NCI-H2196 treated with DMSO at 0.1 percent for 48 hours (cell line): Measurements from ENCODE around the gene ENTR1.
"Not testable (repeated sequence)": the region's sequence is repeated elsewhere in the genome, so short reads cannot be mapped to it uniquely, and the experiment has no call there.

Source experiments
- DNase-seq: peaks from one replicate; lab custom pipeline; 2025; ENCODE audit not compliant: unreplicated experiment; lab: John Stamatoyannopoulos, UW

ENTR1 gene

DNA sequence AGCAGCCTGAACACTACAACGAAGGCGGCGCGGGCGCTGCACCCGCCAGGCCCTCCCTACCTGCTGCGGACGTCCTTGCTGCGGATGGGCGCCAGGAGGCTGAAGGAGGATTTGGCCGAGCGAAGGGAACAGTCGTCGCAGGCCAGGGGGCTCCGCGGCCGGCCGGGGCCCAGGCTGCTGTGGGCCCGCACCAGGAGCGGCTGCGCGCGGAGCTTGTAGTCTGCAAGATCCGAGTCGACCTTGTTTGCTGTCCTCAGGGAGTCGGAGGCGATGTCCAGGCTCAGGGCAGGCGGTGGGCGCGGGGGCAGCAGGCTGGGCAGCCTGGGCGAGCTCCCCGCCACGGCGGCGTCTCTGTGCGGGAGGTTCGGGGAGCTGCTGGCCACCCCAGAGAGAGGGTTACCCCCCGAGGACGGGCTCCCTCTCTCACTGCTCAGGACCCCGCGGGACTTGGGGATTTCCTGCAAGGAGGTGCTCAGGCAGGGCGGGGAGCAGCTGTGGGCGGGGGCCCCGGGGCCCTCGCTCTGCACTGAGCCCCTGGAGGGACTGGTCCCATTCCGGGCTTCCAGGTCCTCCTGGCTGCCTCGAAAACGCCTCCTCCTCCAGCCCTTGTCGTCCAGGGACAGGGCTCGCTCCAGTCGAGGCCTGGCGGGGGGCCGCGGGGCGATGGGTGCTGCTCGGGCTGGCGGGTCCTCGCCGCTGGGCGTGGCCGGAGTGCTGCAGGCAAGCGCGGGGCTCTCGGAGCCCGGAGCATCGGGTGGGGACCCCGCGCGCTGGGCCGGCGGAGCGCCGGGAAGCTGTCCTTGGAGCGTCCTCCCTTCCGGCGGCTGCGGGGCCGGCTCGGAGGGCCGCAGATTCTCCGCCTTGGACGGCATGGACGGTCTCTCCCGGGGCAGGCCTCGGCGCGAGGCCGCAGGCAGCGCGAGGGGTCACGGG is 28.4 kb upstream of the ENTR1 start:
- DNase-seq, result no peak

DNA sequence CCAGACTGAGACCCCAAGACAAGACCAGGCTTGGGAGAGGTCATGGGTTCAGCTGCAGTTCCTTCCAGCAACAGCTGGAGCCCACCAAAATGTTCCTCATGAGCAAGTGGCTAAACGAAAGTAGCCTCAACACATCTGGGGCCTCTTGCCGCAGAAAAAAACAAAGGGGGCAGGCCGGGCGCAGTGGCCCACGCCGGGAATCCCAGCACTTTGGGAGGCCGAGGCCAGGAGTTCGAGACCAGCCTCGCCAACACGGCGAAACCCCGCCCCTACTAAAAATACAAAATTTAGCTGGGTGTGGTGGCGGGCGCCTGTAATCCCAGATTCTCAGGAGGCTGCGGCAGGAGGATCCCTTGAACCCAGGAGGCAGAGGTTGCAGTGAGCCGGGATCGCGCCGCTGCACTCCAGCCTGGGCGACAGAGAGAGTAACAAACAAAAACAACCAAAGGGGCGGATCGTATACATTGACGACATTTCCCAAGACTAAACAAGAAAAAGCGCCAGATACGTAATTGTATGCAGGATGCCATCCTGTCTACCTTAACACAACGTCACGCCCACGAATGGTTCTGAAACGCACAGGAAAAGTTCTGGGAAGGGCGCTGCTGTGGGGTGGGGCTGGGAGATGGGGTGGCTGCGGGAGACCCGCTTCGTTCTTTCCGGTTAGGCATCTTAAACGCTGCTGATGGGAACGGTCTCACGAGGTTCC is 27.6 kb upstream of the ENTR1 start:
- DNase-seq, result no peak

DNA sequence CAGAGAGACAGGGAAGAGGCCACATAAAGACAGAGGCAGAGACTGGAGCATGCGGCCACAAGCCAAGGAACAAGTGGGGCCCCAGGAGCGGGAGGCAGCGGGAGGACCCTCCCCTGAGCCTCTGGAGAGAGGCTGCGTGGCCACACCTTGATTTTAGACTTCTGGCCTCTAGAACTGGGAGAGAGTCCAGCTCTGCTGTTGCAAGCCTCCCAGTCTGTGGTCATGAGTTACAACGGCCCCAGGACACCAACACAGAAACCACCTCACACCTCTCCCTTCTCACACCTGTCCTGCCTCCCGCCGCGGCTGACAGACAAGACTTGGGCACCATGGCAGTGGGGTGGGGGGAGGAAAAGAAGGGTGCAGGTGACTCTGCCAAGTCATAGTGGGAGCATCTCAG is 27.0 kb upstream of the ENTR1 start:
- DNase-seq, result no peak

DNA sequence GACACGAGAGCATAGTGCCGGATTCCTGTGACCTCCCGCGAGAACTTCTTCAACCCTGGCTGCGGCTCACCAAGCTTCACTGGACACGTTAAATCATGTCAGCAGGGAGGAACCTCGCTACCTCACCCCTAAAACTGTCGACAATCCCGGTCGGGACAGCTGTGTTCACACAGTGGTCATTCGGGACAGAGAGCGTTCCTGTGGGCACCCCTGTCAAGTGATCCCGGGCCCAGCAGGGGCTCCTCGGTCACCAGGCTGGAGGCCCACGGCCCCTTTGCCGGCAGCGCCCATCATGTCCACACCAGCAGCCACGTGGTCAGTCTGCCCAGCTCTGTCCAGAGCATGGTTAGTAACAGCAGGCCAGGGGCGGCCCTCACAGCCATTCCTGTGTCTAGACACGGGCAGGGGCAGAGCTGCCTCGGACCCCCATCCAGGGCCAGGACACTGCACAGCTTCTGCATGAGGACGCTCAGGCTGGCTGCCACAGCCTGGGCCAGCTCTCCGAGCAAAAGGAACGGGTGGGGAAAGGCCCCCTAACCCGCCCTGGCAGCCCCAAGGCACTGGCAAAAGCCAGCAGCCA is 25.7 kb upstream of the ENTR1 start:
- DNase-seq, result no peak

DNA sequence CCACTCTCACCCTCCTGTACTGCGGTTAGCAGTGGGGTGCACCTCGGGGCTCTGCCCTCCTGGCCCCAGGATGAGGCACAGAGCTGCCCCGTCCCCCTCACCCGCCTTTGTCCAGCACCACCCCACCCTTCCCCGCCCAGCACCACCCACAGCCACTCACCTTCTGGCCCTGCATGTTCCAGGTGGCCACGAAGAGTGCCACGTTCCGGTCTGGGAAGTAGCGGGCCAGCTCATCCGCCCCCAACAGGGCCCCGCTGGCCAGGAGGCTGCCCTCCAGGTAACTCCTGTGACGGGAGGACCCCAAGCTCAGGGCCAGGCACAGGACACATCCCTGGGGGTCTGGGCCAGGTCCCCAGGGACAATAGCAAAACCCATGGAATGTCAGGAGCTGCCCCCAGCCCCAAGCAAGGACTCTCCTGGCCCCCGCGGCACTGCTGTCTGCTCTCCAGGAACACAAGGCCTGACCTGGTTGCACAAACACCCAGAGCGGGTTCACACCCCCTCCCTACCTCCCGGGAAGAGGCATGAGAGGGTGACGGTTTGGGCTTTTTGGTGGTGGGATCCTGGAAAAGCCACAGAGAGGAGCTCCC is 24.3 kb upstream of the ENTR1 start:
- no peak for DNase-seq

- no peak for DNase-seq
These were observed 23.6 kb upstream of the ENTR1 start for GRCh38 chr9:136433849-136434579.

DNA sequence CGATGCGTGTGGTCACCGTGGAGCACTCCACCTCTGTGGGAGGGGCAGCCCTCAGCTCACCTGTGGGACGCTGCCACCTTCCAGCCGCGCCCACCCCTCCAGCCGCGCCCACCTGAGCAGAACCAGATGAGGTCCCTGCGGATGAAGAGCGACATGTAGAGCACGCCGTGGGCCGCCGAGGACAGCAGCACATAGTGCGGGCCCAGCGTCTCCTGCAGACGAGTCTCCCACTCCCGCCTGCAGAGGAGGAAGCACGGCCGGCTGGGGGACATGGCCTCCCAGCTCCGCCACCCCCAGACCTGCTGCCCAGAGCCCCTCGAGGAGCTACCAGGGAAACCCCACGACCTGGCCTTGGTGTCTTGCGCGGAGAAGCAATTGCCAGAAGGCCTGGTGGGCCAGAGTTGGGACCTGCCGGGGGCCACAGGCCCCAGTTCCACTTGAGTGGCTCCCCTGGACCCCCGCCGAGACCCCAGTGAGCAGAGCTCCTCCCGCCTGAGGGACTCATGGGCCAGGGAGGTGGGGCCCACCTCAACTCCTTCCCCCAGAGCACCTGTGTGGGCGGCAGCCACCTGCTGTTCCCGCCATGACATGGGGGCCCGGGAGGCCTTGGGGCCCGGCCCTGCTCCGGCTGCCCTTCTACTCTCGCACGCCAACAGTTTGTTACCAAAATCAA is 22.8 kb upstream of the ENTR1 start:
- DNase-seq, result no peak

DNA sequence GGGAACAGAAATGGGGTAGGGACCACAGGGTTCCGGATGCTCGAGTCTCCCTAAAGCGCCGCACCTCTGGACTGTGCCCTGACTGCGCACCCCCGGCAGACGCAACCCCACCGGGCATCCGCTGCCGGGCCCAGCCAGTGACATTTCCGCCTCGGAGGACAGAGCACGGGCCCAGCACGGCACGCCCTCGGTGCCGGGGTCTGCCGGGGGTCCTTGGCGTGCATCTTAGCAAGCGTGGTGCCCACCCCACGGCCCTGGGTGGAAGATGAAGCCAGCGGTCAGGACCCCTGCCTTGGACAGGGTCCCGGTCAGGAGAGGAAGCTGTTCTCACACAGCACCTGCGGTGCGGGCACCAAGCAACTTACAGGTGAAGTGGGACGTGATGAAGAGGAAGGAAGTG is 22.2 kb upstream of the ENTR1 start:
- no peak for DNase-seq

DNA sequence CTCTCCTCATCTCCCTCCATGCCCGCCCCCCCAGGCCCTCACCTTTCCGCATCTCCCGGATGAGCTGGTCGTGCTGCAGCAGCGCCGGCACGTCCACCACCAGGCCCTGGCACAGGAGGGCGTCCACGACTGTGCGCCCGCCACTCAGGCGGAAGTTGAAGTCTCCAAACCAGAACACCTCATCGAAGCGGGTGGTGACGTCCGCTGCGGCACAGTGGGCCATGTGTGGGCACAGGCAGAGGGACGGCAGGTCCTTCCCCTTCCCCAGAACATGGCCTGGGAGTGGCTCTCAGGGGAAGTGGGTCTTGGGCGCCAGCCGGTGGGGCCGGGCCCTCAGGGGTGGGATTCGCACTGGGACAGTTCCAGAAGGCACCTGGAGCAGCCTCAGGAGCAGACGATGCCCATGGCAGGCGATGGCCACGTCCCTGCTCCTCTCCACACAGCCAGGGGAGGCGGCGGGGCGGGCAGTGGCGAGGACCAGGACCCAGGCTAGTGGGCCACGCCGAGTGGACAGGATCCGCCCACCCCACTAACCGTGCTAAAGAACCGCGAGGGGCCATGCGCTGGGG is 21.5 kb upstream of the ENTR1 start:
- no peak for DNase-seq

DNA sequence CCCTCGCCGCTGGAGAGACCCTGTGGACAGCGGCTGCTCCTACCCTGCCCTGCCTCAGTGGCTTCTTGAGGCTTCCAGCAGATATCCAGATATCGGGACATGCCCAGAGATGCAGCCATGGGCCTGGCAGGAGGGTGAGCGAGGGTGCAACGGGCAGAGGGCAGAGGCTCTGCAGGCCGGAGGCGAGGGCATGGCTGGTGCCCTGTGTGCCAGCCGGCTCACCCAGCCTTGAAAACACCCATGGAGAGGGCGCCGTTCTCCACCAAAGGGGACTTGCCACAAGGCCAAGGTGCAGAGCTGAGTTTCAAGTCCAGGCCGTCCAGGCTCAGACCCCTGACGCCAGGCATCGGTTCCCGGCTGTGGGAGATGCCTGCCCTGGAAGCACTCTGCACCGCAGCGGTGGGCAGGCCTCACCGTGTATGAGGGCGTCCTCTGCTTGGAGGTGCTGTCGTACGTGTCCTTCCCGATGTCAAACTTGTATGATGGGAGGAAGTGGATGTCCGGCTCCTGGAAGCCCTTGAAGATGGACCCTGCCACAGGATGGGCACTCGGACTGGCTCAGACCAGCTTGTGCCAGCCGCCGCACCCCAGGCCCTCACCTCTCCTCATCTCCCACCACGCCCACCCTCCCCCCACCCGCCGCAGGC is 20.3 kb upstream of the ENTR1 start:
- DNase-seq, result no peak

DNA sequence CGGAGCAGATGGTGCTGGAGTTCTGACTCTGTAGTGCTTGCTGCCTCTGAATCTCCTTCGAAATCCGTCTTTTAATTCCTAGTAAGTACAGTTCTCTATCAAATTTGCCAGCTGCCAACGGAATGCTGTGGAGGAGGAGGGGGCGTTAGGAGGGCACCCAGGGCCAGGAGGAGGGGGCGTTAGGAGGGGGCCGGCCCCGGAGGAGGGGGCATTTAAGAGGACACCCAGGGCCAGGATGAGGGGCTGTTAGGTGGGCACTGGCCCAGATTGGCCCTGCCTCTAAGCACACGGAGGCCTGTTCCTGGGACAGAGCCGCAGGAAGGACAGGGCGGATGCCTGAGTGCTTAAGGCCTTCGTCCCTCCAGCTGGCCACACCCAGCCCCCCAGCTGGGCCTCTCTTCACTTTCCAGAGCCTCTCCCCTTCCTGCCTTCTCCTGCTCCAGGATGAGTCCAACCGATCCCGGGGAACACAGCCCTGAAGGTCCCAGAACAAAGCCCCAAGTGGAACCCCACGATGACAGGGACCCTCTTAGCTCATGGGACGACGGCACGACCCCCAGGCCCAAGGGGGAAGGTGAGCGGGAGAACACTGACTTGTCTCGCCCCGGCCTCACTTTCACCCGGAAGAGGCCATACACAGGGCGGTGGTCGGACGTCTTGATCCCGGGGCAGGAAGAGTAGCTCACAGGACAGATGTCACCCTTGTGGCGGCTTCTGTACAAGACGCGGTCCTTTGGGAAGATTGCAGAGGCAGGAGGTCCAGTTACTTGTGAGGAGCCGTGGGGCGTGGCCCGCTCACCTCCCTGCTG is 19.5 kb upstream of the ENTR1 start:
- DNase-seq, result no peak

DNA sequence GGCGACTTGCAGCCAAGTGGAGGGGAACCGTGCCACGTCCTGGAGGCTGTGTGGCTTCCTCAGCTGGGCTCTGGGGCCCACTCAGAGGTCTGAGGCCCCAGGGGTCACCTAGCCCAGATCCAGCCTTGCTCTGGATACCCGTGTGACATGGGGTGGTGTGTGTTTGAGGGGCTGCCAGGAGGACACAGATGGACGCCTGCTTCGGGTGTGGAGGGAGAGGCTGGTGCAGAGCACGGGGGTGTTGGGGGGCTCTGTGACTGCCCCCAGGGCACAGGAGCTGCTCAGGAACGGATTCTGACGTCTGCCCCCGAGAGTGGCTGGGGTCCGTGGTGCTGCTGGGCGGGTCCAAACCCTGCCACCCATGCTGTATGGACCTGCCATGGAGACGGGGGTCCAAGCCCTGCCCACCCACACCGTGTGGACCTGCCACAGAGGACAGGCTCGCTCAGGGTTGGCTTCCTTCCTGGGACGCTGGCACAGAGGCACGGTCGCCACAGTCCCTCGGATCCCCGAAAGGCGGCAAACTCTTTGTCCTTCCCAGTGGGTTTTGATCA is 18.7 kb upstream of the ENTR1 start:
- no peak for DNase-seq

GRCh38 chr9:136426787-136427186 is 16.4 kb upstream of the ENTR1 start:
- DNase-seq, result no peak

DNA sequence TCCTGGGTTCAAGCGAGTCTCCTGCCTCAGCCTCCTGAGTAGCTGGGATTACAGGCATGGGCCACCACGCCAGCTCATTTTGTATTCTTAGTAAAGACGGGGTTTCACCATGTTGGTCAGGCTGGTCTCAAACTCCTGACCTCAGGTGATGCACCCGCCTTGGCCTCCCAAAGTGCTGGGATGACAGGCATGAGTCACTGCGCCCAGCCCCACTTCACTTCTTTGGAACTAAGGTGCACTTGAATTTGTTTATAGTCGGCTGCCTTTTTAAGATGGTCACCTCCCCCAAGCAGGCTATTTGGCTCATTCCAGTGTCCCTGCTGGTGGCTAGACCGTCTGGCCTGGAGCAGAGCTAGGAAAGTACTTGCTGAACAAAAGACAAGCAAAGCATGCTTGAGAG is 15.0 kb upstream of the ENTR1 start:
- DNase-seq, result not testable (repeated sequence)

DNA sequence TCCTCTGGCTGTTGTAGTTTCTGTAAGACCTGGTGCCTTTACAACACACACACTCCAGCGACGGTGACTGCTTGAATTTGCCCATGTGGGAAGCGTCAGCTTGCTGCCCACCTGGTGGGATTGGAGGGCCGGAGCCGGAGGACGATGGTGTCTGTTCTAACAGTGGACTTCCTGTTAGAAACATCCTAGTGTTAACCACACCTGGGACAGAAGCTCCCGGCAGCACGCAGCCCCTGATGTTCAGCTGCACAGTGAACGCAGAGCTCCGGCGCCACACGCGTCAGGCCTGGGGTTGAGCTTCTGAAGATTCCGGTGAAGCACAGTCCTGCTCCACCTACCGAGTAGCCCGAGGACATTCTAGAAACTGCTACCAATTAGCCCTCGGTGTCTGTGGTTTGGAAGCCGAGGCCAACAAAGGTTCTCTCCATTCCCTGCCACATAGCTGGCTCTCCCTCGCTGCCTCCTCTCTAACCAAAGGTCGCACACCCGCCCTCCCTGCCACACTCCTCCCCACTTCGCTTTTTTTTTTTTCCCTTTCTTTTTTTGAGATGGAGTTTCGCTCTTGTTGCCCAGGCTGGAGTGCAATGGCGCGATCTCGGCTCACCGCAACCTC is 14.4 kb upstream of the ENTR1 start:
- DNase-seq, result no peak

- DNase-seq, result no peak
These were observed 13.2 kb upstream of the ENTR1 start for GRCh38 chr9:136423432-136424146.

DNA sequence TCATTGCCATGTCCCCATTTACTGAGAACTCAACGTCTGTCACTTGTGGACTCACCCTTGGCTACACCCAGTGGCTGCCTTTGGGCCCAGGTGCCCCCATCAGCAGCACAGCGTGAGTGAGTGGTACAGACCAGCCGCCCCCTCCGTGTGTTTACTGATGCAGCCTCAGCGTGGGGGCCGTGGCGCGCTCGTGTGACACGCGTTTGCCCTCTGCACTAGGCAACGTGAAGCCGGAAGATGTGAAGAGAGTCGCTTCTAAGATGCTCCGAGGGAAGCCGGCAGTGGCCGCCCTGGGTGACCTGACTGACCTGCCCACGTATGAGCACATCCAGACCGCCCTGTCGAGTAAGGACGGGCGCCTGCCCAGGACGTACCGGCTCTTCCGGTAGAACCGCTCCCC is 12.5 kb upstream of the ENTR1 start:
- no peak for DNase-seq
